Measurements from ENCODE around the gene GPRC5A.

Gene GPRC5A

DNA sequence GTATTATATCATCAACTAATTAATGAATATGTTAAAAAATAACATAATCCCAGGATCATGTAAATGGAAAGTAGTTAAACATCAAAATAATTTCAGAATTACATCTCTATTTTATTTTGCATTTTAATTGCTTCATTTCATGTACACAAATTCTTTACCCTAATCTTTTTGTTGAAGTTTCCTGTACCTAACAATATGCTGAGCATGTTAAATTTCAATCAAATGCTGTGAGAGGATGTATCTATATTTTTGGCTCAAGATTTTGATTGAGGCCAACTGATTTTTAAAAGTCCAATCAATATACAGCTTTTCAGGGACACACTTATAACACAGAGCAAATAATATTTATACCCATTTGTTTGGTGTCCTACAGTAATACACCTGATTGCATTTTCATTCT lies 54.2 kb downstream of the GPRC5A start:
- no peak for DNase-seq

DNA sequence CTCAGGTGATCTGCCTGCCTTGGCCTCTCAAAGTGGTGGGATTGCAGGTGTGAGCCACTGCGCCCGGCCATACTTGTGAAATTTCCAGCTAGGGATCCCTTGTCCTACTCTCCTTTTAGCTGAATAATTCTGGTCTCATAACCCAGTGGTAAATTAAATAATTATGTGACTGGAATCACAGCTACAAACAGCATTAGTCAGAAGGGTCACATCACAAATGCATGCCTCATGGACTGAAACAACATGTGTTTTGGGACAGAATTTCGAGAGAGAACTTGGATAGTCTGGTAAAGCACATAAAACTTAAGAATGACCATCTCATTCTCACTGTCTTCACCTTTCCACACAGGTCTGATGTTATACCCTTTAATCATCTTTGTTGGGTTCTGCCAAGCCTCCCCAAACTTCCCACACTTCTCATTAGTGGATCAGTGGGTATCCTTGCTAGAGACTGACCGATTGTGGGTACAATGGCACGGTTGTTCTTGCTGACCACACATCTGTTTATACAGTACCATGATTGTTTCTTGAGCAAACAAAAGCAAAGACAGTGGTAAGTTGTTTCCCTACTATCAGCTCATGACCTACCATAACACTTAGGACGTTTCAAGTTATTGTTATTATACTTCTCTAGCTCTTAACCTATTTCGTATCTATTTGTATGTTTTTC lies 55.5 kb downstream of the GPRC5A start:
- DNase-seq, result no peak

DNA sequence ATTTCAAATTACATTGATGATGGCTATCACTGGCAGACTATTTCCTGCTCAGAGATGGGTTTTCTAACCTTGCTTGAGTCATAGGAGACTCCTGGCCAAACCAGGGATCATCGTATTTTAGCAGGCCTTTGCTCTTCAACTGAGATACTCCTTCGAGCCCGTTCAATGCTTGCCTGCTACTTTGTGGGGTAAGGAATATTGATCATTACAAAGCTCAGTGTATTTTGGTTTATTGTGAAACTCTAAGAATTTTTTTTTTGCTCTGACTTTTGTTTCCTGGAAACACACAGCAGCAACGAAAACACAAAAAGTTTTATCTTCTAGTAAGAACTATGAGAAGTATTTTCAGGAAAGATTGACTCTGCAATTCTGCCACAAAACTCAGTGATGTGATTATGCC lies 56.5 kb downstream of the GPRC5A start:
- no peak for DNase-seq

DNA sequence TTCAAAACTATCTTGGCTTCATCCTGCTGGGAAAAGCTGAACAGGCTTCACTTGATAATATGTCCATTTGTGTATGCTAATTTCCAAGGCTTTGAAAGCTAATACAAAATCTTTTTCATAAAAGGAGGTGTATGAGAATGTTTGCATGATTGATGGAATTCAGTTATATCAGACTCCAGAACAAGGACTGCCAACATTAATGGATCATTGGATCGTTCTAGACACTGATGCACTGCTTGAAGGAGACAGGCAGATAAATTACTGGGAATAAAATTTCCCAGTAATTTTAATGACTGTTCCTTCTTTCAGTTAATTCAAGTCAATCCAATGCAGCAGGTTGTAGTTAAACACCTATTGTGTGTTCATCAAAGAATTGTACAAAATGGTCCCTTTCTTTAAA lies 60.1 kb downstream of the GPRC5A start:
- DNase-seq, result no peak

DNA sequence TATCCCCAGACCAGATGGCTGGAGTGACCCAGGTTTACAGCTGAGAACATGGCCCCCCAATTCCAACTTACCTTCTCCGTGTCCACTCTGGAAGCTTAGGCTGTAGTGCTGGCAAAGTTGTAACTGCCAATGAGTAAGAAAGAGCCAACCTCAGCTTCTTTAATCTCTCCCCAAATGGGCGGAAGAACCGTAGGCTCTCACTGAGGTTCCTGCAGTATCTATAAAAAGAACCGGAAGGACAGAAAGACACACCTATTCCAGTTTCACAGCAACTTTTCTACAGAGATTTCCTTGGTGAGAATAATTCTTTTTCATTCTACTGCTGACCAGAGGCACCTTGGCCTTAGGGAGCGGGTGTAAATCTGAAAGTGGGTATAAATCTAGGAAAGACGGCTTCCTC lies 60.7 kb downstream of the GPRC5A start, which contains the start of gene GPRC5D:
Gene GPRC5D (minus strand): TSS at position 135 of the 400 bp plus-strand sequence. CDS start 1,786 bp downstream, outside the sequence.
- no peak for DNase-seq

DNA sequence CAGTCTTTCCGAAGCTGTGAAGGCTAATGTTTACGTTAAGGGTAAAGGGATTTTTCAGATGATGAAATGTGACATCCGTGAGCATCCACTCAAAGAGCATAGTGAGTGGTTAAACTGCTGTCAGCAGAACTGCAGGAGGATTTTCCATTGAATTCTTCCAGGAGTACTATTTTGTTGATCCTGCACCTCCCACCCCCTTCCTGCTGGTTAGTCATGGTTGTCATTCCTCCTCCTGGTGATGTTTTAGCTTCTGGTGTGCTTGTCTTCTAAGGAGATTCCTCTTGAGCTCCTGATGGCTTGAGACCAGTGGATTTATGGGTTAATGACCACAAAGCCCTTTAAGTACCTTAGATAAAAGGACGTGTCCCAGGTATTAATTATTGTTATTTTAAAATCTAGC lies 63.0 kb downstream of the GPRC5A start:
- no peak for DNase-seq

DNA sequence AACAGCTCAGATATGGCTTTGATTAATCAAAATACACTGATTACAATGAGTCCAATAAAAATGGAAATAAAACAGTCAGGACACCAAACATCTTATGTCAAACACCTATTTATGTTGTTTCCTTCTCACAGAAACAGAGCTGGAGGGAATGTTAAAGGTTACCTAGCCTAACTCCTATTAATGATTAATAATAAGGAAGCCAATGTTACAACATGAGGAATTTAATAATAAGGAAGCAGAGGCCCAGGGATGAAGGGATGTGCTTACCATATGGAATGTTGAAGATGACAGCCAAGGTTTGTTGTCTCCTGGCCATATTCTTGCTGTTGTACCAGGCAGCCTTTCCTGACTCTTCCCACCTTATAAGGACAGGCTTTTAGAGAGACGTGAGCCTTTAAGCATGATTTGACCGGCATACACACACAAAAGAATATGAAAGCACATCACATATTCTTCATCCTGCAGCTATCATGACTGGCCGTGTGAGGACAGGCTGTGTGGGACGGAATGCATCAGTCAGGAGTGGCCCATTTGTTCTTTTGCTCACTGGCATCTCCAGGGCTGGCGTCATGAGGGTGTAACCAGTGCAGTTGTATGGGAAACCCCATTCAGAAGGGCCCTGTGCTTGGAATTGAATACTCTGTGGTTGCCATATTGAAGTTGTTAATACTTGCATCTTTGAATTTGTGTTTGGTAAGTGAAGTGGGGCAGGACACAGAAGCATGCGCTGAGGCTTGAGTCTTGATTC lies 63.7 kb downstream of the GPRC5A start:
- no peak for DNase-seq

DNA sequence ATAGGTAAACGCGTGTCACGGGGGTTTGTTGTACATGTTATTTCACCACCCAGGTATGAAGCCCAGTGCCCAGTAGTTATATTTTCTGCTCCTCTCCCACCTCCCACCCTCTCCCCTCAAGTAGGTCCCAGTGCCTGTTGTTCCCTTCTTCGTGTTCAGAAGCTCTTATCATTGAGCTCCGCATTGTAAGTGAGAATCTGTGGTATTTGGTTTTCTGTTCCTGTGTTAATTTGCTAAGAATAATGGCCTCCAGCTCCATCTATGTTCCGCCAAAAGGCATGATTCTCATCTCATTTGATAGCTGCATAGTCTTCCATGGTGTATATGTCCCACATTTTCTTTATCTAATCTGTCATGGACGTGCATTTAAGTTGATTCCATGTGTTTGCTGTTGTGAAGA lies 67.5 kb downstream of the GPRC5A start:
- DNase-seq, result no peak

DNA sequence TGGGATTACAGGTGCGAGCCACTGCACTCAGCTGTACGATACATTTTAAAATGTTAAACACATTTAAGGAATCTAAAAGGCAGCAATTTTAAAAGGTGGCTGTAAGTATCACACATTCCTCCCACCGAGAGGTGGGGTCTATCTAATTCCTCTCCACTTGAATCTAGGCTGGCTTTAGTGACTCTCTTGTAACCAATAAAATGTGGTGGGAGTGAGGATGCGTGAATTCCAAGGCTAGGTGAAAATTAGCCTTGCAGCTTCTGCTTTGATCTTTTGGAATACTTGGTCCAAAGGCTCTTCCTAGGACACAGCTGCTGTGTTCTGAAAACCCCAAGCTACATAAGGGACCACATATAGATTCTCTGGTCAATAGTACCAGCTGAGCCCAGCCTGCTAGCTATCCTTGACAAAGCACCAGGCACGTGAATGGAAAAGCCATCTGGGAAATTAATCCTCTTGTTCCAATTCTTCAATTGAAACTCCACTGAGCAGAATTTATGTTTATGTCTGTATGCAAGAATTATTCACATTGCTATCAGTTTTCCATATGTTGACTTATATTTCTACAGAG lies 69.4 kb downstream of the GPRC5A start:
- DNase-seq, result no peak

DNA sequence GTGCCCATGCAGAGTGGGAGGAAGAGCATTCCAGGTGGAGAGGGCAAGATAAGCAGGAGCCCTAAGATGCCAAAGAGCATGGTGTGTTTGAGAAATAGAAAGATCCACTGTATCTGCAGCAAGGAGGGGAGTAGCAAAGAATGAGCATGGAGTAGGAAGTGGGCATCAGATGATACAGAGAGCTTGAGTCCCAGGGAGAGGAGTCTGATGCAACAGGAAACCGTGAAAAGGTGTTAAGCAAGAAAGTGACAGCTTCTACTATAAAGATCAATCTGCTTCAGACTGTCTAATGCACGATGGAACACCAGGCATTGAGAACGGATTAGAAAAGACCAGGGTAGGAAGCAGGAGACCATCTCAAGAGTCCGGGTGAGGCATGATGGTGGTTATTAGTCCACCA lies 72.9 kb downstream of the GPRC5A start:
- DNase-seq, result no peak

DNA sequence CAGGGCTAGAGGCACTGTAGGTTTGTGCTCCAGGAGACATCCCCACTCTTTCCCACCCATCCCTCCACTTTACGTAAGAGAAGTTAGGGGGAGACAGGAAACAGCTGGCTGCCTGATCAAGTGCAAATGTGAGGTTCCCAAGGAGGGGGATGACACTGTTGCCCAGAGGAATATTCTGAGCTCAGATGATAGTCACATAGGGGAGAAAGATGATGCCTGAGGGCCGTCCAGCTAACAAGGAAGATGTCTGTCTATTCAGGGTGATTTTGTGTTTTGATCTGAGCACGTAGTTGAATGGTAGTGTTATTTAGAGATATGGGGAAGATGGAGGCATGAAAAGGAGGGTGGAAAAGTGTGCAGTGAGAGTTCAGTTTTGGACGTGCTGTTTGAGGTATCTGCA lies 74.5 kb downstream of the GPRC5A start:
- no peak for DNase-seq
